ENCODE measurements around the gene CDCP2. TPM values are rescaled to one million over a fixed set of nuclear protein-coding genes. Genes with fewer than 3 reads are reported as not detected.

Gene CDCP2
- total RNA-seq (2014; rRNA removed; shearing (Covaris generic)), result not detected in 2 replicates

DNA sequence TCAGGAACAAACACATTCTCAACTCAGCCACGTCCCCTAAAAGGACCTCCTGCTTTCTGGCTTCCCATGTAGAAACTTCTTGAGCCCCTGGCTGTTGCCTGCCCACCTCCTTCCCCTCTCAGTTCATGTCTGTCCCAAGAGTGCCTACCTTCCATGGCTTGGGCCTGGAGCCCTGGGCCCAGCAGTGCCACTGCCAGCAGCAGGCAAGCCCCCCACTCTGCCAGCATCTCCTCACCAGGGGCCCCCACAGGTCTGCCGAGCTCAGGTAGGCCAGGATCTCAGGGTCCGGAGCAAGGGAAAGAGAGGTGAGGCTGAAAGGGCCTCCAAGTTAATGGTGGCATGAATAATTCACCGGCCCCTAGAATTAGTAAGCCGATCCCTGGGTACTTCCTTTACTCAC, at the start of gene CDCP2:
CDCP2 (minus strand) TSS at position 305 of the 400 bp plus-strand sequence; CDS start at position 227, 78 bp downstream.
- in situ Hi-C loops (cut with HindIII; ENCODE audit: low sequenced_read_pairs), result no loop called here

DNA sequence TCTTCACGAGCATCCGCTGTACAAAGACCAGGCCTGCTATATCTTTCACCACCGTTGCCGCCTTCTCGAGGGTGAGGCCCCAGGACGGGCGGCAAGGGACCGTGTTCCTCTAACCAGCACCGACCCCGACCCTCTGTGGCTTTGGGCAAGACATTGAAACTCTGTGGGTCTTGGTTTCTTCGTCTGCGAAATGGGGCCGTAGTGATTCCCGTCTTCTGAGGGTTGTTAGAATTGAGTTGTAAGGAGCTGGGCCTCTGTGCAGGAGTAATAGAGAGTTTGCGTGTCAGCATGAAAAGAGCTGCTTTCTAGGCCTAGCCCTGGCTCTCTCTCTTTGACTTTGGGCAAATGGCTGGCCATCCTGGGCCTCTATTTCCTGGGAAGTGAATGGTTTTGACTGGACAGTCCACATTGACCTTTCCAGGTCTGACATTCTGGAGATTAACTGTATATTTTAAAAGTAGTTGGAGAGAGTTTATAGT, 47.8 kb upstream of the CDCP2 start:
- in situ Hi-C loops (cut with HindIII; ENCODE audit: low sequenced_read_pairs), result no loop called here
- no peak for DNase-seq (ENCODE audit: low spot score)

More for the DNA sequence above, at the start of gene CDCP2:
- no peak for DNase-seq (ENCODE audit: low spot score)

DNA sequence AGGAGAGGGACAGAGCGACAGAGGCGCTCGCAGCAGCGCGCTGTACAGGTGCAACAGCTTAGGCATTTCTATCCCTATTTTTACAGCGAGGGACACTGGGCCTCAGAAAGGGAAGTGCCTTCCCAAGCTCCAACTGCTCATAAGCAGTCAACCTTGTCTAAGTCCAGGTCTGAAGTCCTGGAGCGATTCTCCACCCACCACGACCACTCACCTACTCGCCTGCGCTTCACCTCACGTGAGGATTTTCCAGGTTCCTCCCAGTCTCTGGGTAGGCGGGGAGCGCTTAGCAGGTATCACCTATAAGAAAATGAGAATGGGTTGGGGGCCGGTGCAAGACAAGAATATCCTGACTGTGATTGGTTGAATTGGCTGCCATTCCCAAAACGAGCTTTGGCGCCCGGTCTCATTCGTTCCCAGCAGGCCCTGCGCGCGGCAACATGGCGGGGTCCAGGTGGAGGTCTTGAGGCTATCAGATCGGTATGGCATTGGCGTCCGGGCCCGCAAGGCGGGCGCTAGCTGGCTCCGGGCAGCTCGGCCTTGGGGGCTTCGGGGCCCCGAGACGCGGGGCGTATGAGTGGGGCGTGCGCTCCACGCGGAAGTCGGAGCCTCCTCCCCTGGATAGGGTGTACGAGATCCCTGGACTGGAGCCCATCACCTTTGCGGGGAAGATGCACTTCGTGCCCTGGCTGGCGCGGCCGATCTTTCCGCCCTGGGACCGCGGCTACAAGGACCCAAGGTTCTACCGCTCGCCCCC, 47.1 kb upstream of the CDCP2 start, which contains the start of the genes CYB5RL and MRPL37:
CYB5RL (minus strand) TSS at position 266 of the 754 bp plus-strand sequence. CDS start 4,414 bp downstream, outside the sequence.
MRPL37 (plus strand) TSS at position 403 of the 754 bp plus-strand sequence; CDS start at position 480, 77 bp downstream.
- peak; percentile 99 for DNase-seq (ENCODE audit: low spot score)
- in situ Hi-C loops (cut with HindIII; ENCODE audit: low sequenced_read_pairs), result no loop called here

DNA sequence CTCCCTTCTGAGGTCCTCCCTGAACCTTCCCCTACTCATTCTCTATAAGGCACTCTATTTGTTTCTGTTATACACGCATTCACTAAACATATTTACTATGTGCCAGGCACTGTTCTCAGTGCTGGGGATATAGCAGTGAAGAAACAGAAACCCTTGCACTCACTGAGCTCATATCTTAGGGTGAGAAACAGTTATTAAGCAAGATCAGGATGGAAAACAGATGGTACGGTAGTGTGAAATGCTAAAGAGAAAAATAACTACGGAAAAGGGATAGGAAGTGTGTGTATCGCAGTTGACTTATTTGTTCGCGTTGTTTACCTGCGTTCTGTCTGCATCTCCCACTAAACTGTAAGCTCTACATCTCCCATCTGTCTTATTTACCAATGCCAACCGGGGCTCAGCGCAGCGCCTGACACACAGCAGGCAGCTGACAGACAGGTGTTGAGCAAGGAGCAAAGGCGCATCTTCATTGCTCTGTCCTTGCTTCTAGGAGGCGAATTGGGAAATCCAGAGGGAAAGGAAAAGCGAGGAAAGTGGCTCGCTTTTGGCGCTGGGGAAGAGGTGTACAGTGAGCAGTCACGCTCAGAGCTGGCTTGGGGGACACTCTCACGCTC, 46.5 kb upstream of the CDCP2 start:
- in situ Hi-C loops (cut with HindIII; ENCODE audit: low sequenced_read_pairs), result no loop called here
- no peak for DNase-seq (ENCODE audit: low spot score)

DNA sequence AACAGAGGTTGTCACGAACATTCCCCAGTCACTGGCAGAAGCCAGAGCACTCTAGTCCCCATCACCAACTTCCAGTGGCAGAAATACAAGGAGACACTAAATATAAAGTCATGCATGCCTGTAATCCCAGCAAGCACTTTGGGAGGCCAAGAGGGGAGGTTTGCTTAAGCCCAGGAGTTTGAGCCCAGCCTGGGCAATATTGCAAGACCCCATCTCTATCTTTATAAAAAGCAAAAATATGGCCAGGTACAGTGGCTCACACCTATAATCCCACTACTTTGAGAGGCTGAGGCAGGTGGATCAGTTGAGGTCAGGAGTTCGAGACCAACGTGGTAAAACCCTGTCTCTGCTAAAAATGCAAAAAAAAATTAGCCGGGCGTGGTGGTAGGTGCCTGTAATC, 40.7 kb upstream of the CDCP2 start:
- in situ Hi-C loops (cut with HindIII; ENCODE audit: low sequenced_read_pairs), result no loop called here
- no peak for DNase-seq (ENCODE audit: low spot score)

DNA sequence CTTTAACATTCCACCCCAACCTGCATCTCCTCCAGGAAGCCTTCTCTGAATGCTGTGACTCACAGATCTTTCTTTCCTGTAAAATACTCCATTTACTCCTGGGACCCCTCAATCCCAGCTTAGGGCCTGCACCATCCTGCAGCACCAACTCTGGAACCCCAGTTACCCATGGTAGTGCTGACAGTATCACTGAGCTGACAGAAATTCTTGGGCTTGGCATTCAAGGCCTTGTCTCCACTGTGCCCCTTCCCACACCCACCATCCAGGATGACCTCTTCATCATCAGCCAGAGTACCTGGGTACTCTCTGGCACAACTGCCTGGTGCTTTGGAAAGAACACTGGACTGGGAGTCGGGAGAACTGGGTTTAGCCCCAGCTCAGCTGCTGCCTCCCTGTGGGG, 38.7 kb upstream of the CDCP2 start:
- in situ Hi-C loops (cut with HindIII; ENCODE audit: low sequenced_read_pairs), result no loop called here
- no peak for DNase-seq (ENCODE audit: low spot score)

DNA sequence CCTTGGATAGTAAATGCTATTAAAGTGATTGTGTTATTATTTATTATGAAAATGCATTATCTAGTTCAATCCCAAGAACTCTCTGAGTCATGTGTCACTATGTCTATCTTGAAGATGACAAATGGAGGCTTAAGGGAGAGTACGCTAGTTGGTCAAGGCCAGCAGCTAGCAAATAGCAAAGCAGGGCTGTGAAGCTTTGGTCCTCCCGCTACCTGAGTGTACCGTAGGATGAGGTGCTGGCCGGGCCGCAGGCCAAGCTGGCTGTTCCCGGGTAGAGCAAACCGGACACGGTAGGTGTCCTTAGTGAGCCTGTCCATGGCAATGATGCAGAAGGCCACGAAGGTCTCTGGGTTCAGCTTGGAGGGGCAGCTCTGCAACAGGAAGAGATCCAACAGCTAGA, 37.7 kb upstream of the CDCP2 start:
- no peak for DNase-seq (ENCODE audit: low spot score)
- in situ Hi-C loops (cut with HindIII; ENCODE audit: low sequenced_read_pairs), result no loop called here

DNA sequence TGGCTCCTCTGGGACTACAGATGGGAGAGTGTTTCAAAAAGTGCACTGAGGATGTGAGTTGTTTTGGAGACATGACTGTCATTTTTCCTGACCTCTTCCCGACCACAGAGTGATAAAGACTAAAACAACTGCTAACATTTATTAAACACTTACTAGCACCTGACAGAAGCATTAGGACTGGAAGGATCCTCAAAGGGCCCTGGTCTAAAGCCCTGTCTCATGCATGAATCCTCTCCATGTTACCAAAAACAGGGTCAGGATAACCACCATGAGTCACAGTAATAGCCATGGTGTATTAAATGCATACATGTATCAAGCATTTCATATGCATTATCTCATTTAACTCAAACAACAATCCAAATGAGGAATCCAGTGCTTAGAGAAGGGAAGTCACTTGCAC, 35.5 kb upstream of the CDCP2 start:
- in situ Hi-C loops (cut with HindIII; ENCODE audit: low sequenced_read_pairs), result no loop called here
- no peak for DNase-seq (ENCODE audit: low spot score)

DNA sequence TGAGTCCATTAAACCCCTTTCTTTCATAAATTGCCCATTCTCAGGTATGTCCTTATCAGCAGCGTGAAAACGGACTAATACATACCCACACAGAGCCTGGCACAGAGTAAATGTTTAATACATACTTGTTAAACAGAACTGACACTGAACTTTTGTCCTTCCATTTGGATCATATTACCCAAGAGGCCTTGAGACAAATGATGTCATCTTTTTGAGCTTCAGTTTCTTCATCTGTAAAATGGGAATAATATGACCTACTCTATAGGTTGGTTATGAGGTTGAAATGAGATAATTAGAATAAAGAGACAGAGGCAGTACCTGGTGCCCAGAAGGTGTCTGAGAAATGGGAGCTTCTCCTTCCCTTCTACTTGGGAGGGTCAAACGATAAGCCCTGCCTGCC, 33.3 kb upstream of the CDCP2 start:
- in situ Hi-C loops (cut with HindIII; ENCODE audit: low sequenced_read_pairs), result no loop called here
- DNase-seq (ENCODE audit: low spot score), result no peak

DNA sequence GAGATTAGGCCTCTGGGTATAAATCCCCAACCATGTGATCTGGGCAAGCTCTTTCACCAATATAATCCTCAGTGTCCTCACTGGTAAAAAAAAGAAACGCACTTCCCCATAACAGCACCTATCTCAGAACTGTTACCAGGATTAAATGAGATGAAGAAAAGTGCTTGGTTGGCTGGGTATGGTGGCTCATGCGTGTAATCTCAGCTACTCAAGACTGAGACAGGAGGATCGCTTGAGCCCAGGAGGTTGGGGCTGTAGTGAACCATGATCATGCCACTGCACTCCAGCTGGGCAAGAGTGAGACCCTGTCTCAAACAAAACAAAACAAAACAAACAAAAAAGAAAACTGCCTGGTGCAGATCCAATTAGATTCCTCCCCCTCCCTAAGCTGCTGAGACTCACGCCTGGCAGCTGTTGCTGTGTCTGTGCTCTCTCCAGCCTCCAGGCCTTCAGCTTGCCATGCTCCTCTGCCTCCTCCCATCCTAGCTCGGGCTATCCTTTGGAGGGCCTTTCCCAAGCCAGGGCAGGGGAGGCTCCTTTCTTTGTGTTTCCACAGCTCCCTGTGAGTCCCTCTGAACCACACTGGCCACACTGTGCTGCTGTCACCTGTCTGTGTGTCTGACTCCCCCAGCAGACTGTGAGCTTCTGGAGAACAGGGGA, 28.0 kb upstream of the CDCP2 start:
- DNase-seq (ENCODE audit: low spot score), result no peak
- in situ Hi-C loops (cut with HindIII; ENCODE audit: low sequenced_read_pairs), result no loop called here

DNA sequence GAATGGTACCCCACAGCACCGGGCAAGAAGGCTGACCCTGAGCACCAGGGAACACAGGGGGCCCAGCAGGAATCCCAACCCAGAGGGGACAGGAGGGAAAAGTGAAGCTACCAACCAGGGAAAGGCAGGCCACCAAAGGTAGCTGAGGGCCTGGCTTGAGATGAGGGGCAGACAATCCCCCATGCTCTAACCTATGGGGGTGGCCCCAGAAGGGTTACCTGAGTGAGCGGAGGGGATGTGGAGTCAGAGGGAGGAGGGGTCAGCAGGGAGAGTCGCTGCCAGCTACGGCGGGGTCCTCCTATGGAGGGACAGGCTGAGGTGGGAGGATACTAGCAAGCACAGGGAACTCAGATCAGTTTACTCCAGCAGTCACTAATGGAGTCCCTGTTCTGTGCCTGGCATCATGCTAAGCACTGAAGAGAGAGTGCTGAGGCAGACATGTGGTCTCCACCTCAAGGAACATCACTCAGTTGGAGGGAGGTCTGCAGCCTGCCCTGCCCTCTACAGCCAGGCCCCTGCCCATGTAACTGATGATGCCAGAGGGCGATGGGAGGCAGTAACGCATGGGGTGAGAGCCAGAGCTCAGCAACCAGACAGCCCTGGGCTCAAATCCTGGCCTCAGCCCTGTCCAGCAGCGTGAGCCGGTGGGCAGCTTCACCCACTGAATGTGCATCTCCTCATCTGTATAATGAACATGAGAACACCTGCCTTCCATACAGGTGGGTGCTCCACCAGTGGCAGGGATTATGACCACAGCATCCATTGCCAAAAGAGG, 25.7 kb upstream of the CDCP2 start:
- DNase-seq (ENCODE audit: low spot score), result no peak
- in situ Hi-C loops (cut with HindIII; ENCODE audit: low sequenced_read_pairs), result no loop called here

DNA sequence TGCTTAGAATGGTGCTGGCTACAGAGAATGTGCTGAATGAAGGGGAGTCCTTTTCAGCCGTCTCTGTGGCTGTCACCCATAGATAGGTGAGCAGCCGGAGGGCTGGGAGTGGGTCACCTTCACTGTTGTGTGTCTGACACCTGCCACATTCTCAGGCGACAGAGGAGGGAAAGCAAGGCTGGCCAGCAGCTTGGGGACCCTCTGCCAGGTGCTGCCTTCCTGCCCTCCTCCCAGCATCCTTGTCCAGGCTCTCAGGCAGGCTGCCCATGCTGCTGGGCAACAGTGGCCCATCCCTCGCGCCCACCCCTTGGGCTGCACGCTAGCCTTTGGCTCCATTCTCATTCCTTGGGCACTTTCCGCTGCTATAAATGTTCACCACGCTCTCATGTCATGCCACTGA, 24.9 kb upstream of the CDCP2 start:
- in situ Hi-C loops (cut with HindIII; ENCODE audit: low sequenced_read_pairs), result no loop called here
- DNase-seq (ENCODE audit: low spot score), result no peak

DNA sequence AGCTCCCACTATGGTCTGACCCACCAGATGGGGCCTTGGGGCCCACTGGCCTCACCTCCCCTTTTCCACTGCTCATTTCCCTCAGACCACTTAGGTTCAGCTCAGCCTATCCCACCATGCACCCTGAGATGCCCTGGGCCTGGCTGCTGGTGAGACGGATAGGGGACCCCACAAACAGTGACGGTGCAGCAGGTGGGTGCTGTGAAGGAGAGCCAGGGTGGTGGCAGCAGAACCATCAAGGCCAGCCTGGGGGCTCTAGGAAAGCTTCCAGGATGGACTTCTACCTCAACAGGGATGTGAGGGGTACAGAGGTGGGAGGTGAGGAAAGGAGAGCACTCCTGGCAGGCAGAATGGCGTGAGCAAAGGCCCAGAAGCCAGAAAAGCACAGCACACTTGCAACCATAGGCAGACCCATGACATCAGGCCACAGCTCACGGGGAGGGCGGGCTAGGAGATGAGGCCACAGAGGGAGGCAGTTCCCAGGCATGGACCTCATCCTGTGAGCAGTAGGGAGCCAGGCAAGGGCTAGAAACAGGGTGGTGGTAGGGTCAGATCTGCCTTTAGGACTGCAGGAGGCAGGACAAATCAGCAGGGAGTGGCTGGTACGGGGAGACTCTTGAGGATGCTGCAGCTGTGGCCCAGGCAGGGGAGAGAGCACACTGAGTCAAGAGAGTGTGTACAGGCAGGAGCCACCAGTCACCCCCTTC, 24.0 kb upstream of the CDCP2 start:
- in situ Hi-C loops (cut with HindIII; ENCODE audit: low sequenced_read_pairs), result no loop called here
- DNase-seq (ENCODE audit: low spot score), result no peak

DNA sequence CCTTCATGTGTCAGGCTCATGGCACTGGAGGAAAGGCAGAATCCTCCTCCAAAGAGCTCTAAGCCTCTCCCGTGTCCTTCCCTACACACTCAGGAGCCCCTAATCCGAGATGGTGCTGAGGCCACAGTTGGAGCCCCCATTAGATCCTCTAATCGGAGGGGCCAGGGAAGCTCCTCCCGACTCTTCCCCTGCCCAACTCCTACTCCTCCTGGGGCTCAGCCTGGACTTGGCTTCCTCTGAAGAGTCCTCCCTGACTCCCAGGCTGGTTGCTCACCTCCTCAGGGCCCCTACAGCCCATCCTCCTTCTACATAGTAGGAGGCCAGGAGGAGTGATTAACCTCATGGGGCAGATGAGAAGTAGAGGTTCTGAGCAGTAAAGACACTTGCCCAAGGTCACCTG, 21.3 kb upstream of the CDCP2 start:
- in situ Hi-C loops (cut with HindIII; ENCODE audit: low sequenced_read_pairs), result no loop called here
- no peak for DNase-seq (ENCODE audit: low spot score)

DNA sequence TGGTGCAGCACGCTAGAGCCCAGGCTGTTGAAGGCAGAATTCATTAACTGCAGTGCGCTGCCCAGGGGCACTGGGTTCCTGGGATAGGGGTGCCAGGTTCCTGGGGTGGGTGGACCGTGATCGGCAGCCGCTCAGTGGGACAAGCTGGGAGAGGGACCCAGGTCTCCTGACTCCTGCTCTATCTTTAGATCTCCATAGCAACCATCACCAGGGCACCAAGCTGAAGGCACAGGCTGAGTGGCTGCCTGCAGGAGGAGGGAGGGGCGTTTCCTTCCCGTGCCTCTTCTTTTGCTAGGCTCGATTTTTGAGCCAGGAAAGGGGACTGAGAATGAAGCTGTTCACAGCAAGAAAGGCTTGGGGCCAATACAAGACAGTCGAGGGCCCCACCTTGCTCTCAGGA, 20.9 kb upstream of the CDCP2 start:
- peak; percentile 48 for DNase-seq (ENCODE audit: low spot score)
- in situ Hi-C loops (cut with HindIII; ENCODE audit: low sequenced_read_pairs), result no loop called here

DNA sequence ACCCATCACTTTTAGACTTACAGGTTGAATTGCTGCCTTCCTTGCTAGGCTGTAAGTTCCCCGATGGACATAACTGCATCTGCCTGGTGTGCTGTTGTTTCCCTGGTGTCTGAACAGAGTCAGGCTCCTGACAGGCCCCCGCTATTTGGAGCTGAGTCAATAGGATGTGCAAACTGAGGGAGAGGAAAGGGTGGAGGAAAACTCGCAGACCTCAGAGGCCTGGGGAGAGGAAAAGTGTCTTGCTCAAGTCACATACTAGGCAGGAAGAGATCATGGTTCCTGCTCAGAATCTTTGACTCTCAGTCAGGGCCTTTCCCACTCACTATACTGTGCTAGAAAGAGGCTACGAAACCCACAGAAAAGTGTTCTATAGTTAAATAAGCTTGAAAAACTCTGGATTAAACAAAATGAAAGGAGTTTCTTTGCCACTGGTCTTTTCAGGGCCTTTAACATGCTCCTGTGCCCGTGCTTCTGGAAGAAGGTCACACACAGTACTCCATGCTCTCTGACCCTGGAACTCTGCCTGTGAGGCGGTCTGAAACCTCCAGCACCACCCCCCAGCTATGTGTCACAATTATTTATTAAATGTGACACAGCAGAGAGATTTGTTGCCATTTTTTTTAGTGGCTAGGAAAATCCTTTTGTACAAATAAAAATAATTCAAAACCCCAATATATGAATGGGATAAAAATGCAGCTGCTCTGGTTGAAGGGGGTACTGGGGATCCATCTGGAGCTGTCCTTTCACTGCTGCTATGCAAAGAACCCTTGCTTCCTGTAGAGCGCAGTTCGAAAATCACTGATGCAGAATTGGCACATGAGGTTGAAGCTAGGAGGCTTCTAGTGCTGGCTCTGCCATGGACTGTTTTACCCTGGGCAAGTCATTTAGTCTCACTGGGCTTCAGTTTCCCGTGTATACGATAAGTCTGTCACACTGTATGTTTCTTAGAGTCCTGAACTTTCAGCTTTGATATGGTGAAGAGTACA, 20.1 kb upstream of the CDCP2 start:
- DNase-seq (ENCODE audit: low spot score), result peak; percentile 20
- in situ Hi-C loops (cut with HindIII; ENCODE audit: low sequenced_read_pairs), result no loop called here

DNA sequence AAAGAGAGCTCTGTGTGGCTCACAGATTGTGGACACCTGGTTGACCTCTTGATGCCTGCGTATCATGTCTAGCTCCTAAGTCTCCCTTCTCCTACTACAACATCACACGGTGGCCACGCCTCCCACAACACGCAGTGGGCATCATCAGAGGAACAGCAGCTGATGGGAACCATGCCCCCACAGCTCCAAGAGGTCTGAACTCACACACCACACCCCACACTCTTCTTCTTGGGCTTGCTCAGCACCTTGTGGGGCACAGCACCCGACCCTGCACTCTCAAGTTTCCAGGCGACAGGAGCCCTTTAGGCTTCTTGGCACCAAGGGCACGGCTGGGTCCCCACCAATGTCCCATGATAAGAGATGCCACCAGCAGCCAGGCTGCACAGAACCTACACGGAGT, 18.8 kb upstream of the CDCP2 start:
- no peak for DNase-seq (ENCODE audit: low spot score)
- in situ Hi-C loops (cut with HindIII; ENCODE audit: low sequenced_read_pairs), result no loop called here

DNA sequence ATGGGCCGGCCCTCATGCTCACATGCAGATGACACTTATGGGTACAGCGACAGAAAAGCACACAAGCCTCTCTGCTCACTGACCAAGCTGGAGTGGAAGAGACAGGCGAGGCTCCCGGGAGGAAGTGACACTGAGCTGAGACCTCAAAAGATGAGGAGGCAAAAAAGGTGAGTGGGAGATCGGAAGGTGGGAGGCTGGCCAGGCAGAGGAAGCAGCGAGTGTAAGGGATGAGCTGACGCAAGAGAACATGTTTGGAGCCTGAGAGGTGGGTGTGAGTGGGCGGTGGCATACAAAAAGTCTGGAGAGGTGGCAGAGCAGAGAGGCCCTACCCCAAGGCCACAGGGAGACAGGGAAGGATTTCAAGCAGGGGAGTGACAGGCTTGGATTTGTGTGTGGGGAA, 18.2 kb upstream of the CDCP2 start:
- no peak for DNase-seq (ENCODE audit: low spot score)
- in situ Hi-C loops (cut with HindIII; ENCODE audit: low sequenced_read_pairs), result no loop called here

Data from G401 (cell line).